IPS-20b (cell line): Measurements from ENCODE around the gene DDX28.
"Not testable (repeated sequence)": the region's sequence is repeated elsewhere in the genome, so short reads cannot be mapped to it uniquely, and the experiment has no call there.

Source experiments
- H3K27ac ChIP-seq: one replicate; pipeline ENCODE4 v1.5.1; 2013; ENCODE audit warnings: low read length
- H3K27me3 ChIP-seq: 2 replicates; pipeline ENCODE4 v1.6.1; 2013; ENCODE audit warnings: mild to moderate bottlenecking, low read length, inconsistent platforms; ENCODE audit not compliant: insufficient read depth
- H3K36me3 ChIP-seq: 2 replicates; pipeline ENCODE4 v1.6.1; 2013; ENCODE audit warnings: low read depth, mild to moderate bottlenecking, inconsistent platforms, low read length, moderate library complexity; ENCODE audit not compliant: insufficient read depth
- H3K4me1 ChIP-seq: 2 replicates; pipeline ENCODE4 v1.6.1; 2013; ENCODE audit warnings: mild to moderate bottlenecking, control low read depth, inconsistent platforms, low read length, moderate library complexity; ENCODE audit not compliant: insufficient read depth
- H3K4me3 ChIP-seq: 2 replicates; pipeline ENCODE4 v1.5.1; 2013; ENCODE audit warnings: mild to moderate bottlenecking, low read length, inconsistent platforms
- H3K9ac ChIP-seq: 2 replicates; pipeline ENCODE4 v1.6.1; 2013; ENCODE audit warnings: low read depth, mild to moderate bottlenecking, inconsistent platforms, low read length, moderate library complexity
- H3K9me3 ChIP-seq: 2 replicates; pipeline ENCODE4 v1.6.1; 2013; ENCODE audit warnings: mild to moderate bottlenecking, low read depth, low read length, inconsistent platforms; ENCODE audit not compliant: insufficient read depth

Gene DDX28

GRCh38 chr16:68003031-68003430, 20.0 kb downstream of the DDX28 start:
- Histone ChIP-seq H3K9ac (no peak overlapping the region), H3K4me3 (no peak overlapping the region), H3K4me1 (no peaks in the 10 kb centered on the region; the same call in 1 of the 2 replicates), H3K27ac (no peak overlapping the region), H3K36me3 (no peaks in the 10 kb centered on the region), H3K9me3 (no peaks in the 10 kb centered on the region), H3K27me3 (no peaks in the 10 kb centered on the region)

GRCh38 chr16:68000450-68000849, 22.6 kb downstream of the DDX28 start:
- H3K9me3 ChIP-seq: no peaks in the 10 kb centered on the region
- H3K27ac ChIP-seq: no peak overlapping the region
- H3K4me3 ChIP-seq: no peak overlapping the region
- H3K9ac ChIP-seq: no peak overlapping the region
- H3K27me3 ChIP-seq: no peaks in the 10 kb centered on the region
- H3K4me1 ChIP-seq: no peaks in the 10 kb centered on the region
- H3K36me3 ChIP-seq: no peaks in the 10 kb centered on the region

DNA sequence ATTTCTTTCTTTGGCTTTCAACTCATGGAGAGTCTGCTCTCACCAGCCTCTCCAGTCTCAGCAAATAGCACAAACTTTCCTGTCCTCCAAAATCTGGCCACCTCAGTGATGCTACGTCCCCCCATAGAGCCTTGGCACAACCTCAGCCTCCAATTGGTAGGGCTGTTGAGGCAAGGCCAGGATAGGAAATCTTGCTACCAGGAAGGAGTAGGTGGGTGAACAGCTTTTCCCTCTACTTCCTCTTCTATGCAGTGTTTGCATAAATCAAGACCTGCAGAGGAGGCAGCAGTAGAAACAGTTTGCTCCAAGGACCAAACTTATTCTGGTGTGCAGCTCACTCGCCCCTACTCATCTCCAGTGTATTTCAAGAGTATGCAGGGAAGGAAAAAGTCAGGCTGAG, 23.0 kb downstream of the DDX28 start:
- no peak overlapping the region for H3K9ac ChIP-seq
- H3K27ac ChIP-seq: no peak overlapping the region
- no peak overlapping the region for H3K4me3 ChIP-seq
- H3K4me1 ChIP-seq: no peaks in the 10 kb centered on the region
- no peaks in the 10 kb centered on the region for H3K36me3 ChIP-seq
- no peaks in the 10 kb centered on the region for H3K9me3 ChIP-seq
- H3K27me3 ChIP-seq: no peaks in the 10 kb centered on the region

DNA sequence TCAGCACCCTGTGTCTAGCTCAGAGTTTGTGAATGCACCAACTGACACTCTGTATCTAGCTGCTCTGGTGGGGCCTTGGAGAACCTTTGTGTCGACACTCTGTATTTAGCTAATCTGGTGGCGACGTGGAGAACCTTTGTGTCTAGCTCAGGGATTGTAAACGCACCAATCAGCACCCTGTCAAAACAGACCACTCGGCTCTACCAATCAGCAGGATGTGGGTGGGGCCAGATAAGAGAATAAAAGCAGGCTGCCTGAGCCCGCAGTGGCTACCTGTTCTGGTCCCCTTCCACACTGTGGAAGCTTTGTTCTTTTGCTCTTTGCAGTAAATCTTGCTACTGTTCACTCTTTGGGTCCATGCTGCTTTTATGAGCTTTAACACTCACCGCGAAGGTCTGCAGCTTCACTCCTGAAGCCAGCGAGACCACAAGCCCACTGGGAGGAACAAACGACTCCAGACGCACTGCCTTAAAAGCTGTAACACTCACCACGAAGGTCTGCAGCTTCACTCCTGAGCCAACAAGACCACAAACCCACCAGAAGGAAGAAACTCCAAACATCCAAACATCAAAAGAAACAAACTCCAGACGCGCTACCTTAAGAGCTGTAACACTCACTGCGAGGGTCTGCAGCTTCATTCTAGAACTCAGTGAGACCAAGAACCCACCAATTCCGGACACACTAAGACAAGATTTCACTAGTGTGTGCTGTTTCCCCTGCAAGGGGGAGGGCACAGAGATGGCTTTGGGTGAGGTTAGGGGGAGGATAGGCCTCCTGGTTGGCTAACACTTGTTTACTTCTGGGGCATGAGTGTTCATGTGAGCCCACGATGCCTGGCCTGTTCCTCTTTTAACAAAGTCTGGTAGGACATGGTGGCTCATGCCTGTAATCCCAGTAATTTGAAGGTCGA, 24.0 kb downstream of the DDX28 start, which contains the start of gene DPEP2:
TSS of gene DPEP2 (minus strand) at position 706 of the 910 bp plus-strand sequence. CDS start 6,272 bp downstream, outside the sequence.
- H3K4me3 ChIP-seq, H3K9ac ChIP-seq, H3K9me3 ChIP-seq, H3K4me1 ChIP-seq, H3K27ac ChIP-seq, H3K27me3 ChIP-seq, H3K36me3 ChIP-seq: not testable (repeated sequence)

GRCh38 chr16:67998231-67998778, 24.7 kb downstream of the DDX28 start:
- not testable (repeated sequence) for H3K36me3 ChIP-seq, H3K9me3 ChIP-seq, H3K27ac ChIP-seq, H3K4me3 ChIP-seq, H3K4me1 ChIP-seq, H3K27me3 ChIP-seq, H3K9ac ChIP-seq

- Histone ChIP-seq H3K27me3 (peaks cover 14% of the 10 kb centered on the region), H3K9ac (no peak overlapping the region), H3K4me1 (no peaks in the 10 kb centered on the region), H3K36me3 (no peaks in the 10 kb centered on the region), H3K4me3 (no peak overlapping the region), H3K27ac (no peak overlapping the region), H3K9me3 (no peaks in the 10 kb centered on the region)
Observed at GRCh38 chr16:67996666-67997065, 26.4 kb downstream of the DDX28 start.

DNA sequence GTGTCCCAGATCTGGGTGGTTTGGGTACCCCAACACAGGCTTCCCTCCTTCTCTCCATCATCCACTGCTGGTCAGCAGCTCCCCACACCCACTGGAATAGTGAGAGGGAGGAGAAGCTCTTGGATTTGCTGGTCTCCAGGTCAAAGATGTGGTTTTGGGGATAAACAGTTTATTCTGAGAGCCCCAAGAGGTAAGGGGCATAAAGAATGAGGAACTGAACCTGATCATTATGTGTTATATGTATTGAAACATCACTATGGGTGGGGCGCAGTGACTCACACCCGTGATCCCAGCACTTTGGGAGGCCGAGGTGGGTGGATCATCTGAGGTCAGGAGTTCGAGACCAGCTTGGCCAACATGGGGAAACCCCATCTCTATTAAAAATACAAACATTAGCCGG, 27.6 kb downstream of the DDX28 start:
- H3K36me3 ChIP-seq: no peaks in the 10 kb centered on the region
- no peaks in the 10 kb centered on the region for H3K9me3 ChIP-seq
- peaks cover 16% of the 10 kb centered on the region for H3K27me3 ChIP-seq
- H3K4me1 ChIP-seq: no peaks in the 10 kb centered on the region
- H3K27ac ChIP-seq: no peak overlapping the region
- H3K9ac ChIP-seq: no peak overlapping the region
- no peak overlapping the region for H3K4me3 ChIP-seq

- H3K36me3 ChIP-seq, H3K9me3 ChIP-seq, H3K4me3 ChIP-seq, H3K9ac ChIP-seq, H3K4me1 ChIP-seq, H3K27ac ChIP-seq: not testable (repeated sequence)
- H3K27me3 ChIP-seq: peaks cover 16% of the 10 kb centered on the region
Observed at GRCh38 chr16:67994040-67994408, 29.0 kb downstream of the DDX28 start.

DNA sequence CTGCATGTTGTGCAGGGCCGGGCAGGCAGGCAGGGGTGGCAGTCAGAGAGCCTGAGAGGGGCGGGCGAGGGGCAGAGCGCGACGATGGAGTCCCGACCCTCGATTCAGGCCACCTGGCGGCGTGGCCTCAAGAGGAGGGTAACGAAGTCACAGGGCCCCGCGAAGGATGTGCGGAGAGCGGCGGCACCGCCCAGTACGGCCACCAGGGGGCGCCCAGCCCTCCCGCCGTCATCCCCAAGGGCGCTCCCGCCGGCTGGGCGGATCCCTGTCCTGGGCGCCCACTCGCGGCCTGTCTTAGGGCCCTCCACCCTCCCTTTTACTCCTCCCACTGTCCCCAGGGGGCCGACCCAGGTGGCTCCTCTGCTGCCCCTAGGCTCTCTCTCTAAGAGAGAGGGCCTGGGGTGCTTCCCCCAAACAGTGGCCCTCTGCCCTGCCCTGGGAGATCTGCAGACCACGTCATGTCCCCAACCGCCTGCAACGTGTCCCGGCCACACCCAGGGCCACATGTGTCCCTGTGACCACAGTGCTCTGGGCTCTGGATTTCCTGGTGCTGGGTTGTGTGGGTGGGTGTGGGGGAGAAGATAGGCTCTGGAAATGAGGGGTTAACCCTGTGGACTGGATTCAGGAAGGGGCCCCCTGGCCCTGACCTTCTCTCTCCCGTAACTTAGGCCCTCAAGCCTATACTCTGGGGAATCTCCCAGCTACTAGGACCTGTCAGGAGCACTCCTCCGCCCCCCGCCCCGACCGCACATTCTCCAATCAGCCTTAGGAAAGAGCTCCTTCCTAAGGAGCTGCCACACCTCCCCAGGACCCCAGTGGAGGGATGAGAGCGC, 29.6 kb downstream of the DDX28 start:
- no peak overlapping the region for H3K27ac ChIP-seq
- no peak overlapping the region for H3K9ac ChIP-seq
- H3K4me1 ChIP-seq: no peaks in the 10 kb centered on the region
- no peaks in the 10 kb centered on the region for H3K36me3 ChIP-seq
- H3K9me3 ChIP-seq: no peaks in the 10 kb centered on the region
- no peak overlapping the region for H3K4me3 ChIP-seq
- peaks cover 16% of the 10 kb centered on the region for H3K27me3 ChIP-seq

- Histone ChIP-seq H3K9ac (no peak overlapping the region), H3K27me3 (peaks cover 16% of the 10 kb centered on the region)
Observed at GRCh38 chr16:67992661-67993206, 30.3 kb downstream of the DDX28 start.

DNA sequence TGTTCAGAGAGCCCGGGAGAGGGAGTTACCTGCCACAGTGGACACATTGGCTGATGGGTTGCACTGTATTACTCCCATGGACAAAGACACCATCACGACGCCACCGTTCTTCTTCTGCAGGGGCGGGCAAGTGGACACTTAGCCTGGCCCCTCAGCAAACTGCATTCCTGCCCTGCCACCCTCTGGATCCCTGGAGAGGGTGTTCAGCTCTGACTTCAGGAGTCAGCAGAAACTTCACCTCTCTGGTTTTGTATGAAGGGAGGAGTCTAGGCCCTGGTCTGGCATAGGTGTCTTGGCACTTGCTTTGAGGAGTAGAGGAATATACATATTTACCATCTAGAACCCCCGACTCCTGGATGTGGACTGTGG, 33.0 kb downstream of the DDX28 start:
- Histone ChIP-seq H3K36me3 (no peaks in the 10 kb centered on the region), H3K27ac (no peak overlapping the region), H3K27me3 (peaks cover 16% of the 10 kb centered on the region), H3K9ac (no peak overlapping the region), H3K4me3 (no peak overlapping the region), H3K9me3 (no peaks in the 10 kb centered on the region), H3K4me1 (no peaks in the 10 kb centered on the region)

More at GRCh38 chr16:67992661-67993206, 30.3 kb downstream of the DDX28 start:
- no peak overlapping the region for H3K4me3 ChIP-seq
- no peaks in the 10 kb centered on the region for H3K36me3 ChIP-seq
- H3K27ac ChIP-seq: no peak overlapping the region
- no peaks in the 10 kb centered on the region for H3K9me3 ChIP-seq
- no peaks in the 10 kb centered on the region for H3K4me1 ChIP-seq
